H1 (cell line): ENCODE measurements around the gene DHTKD1. TPM values are rescaled to one million over a fixed set of nuclear protein-coding genes. Genes with fewer than 3 reads are reported as not detected.

Experiments
- NANOG ChIP-seq: IDR thresholded peaks from 2 replicates; pipeline ENCODE4 v1.6.1; 2011; ENCODE audit warnings: low read length, low read depth, mild to moderate bottlenecking, inconsistent platforms; ENCODE audit not compliant: insufficient read depth, poor library complexity, severe bottlenecking
- POLR2AphosphoS5 ChIP-seq: IDR thresholded peaks from 2 replicates; pipeline ENCODE4 v1.6.1; 2011; ENCODE audit warnings: low read depth, low read length
- SIN3A ChIP-seq, 2 experiments: IDR thresholded peaks in 1 of 2; conservative IDR thresholded peaks in 1 of 2; 2 replicates each; pipeline ENCODE4 v1.6.1; 2011 to 2012; ENCODE audit warnings: low read length in 2 of 2, improper control_type of control experiment in 1 of 2, low read depth in 1 of 2, mild to moderate bottlenecking in 1 of 2
- polyA plus RNA-seq, 7 experiments: library from polyadenylated mRNA; depleted of rRNA in 3 of 7; stranded (reverse) in 5 of 7; unstranded in 2 of 7; fragments of >200 nt in 5 of 7; fragments of 200-250 nt in 2 of 7; gene quantifications; 1 replicate in 5 of 7; 2 replicates in 1 of 7; 4 replicates in 1 of 7; pipeline versions ENCODE4 v1.2.1 to v1.2.3, GENCODE V29; 2011 to 2013; ENCODE audit warnings: missing spikeins in 2 of 7, mixed read lengths in 2 of 7
- total RNA-seq: library from RNA; stranded (reverse); fragmentation: NEBNext Ultra II Directional; extraction: Animal tissue kit (Norgen Biotek cat#: 25700); gene quantifications from 2 replicates; pipeline ENCODE4 v1.2.1, GENCODE V29; 2021

The DHTKD1 gene
- total and polyA plus RNA-seq, 2 of the 8 experiments (the other 6 are each of a cell fraction or from before 2014, with no cell fraction given), result 49.8 to 74.9 TPM

GRCh38 chr10:12073526-12073925 is 4.8 kb downstream of the DHTKD1 start (continued):
- TF ChIP-seq NANOG (no peak), POLR2AphosphoS5 (no peak), SIN3A (conservative IDR thresholded peaks at IDR 0.05 in 1 of 2, IDR thresholded peaks at IDR 0.05 in 1 of 2; ENCODE audit: low read depth in 1 of 2, low read length in 2 of 2) (no peak)
- TF ChIP-seq, all 59 proteins: peak for 0
